ENCODE results near the gene LCOR.
A peak's percentile ranks its signal among the peaks of the same experiment; 100 is the strongest.

GRCh38 chr10:97025613-97026242 lies 193.6 kb downstream of the LCOR start:
- no peak for TF ChIP-seq MAX (IDR thresholded peaks at IDR 0.05)
- no peak for TF ChIP-seq TEAD4 (IDR thresholded peaks at IDR 0.05)
- TF ChIP-seq EP300 (IDR thresholded peaks at IDR 0.05; ENCODE audit: borderline replicate concordance), result no peak
- no peak for TF ChIP-seq TAF1 (IDR thresholded peaks at IDR 0.05; ENCODE audit: low read depth)
- TF ChIP-seq RAD21 (IDR thresholded peaks at IDR 0.05; ENCODE audit: low read depth), result peak; percentile 68
- no peak for TF ChIP-seq CREB1 (IDR thresholded peaks at IDR 0.05; ENCODE audit: low read depth)
- TF ChIP-seq REST (IDR thresholded peaks at IDR 0.05; ENCODE audit: low read depth), result no peak
- no peak for TF ChIP-seq EGR1 (IDR thresholded peaks at IDR 0.05)
- no peak for TF ChIP-seq NFIC (IDR thresholded peaks at IDR 0.05)
